ENCODE data around the gene CNGA4.

- TF ChIP-seq GATA2 (IDR thresholded peaks at IDR 0.05; ENCODE audit: low read depth, low read length) (no peak), GATA3 (IDR thresholded peaks at IDR 0.05; ENCODE audit: low read depth, low read length) (no peak)
Observed at GRCh38 chr11:6202041-6202440, 36.8 kb upstream of the CNGA4 start.
